CD4-positive, alpha-beta T cell (primary cell): Measurements from ENCODE around the gene OR5H6. TPM values are rescaled to one million over a fixed set of nuclear protein-coding genes. Genes with fewer than 3 reads are reported as not detected.
"Not testable (repeated sequence)": the region's sequence is repeated elsewhere in the genome, so short reads cannot be mapped to it uniquely, and the experiment has no call there.

Experiments
- ATAC-seq: fragments of 200-7000 bp; cut with Tn5 transposase; one replicate; pipeline ENCODE4 v1.10.0; 2022; ENCODE audit warnings: mild to moderate bottlenecking; ENCODE audit not compliant: poor library complexity
- CTCF ChIA-PET: fragments of 350-600 bp; sonication (Branson Sonifier 250); formaldehyde crosslinking; loops from one replicate; lab custom pipeline; 2021; ENCODE audit warnings: antibody characterized with exemption, inconsistent platforms; lab: Charles Lee
- POLR2A ChIA-PET: fragments of 350-600 bp; sonication (Branson Sonifier 250); formaldehyde crosslinking; loops from one replicate; lab custom pipeline; 2021; ENCODE audit warnings: antibody characterized with exemption, inconsistent platforms; lab: Charles Lee
- DNase-seq, 14 experiments: peaks; one replicate each; pipeline ENCODE4 v3.0.0-alpha.2; 2013 to 2020; ENCODE audit warnings: mixed read lengths in 2 of 14
- H3K27ac ChIP-seq, 2 donors: one replicate each; pipeline versions ENCODE4 v1.5.1 to v1.7.0; 2013; ENCODE audit warnings: low read length in 2 of 2, low read depth in 1 of 2, mild to moderate bottlenecking in 1 of 2
- H3K27me3 ChIP-seq, 2 experiments: 1 replicate in 1 of 2; 2 replicates in 1 of 2; pipeline versions ENCODE4 v1.6.1 to v1.7.0; 2013; ENCODE audit warnings: low read length in 2 of 2, control low read depth in 1 of 2, mild to moderate bottlenecking in 1 of 2, moderate library complexity in 1 of 2; ENCODE audit not compliant: insufficient read depth in 2 of 2, control insufficient read depth in 1 of 2
- H3K36me3 ChIP-seq: one replicate; pipeline ENCODE4 v1.6.1; 2013; ENCODE audit warnings: low read length, control low read depth; ENCODE audit not compliant: insufficient read depth
- H3K4me1 ChIP-seq: one replicate; pipeline ENCODE4 v1.6.1; 2013; ENCODE audit warnings: low read length, control low read depth; ENCODE audit not compliant: insufficient read depth
- H3K4me3 ChIP-seq: one replicate; pipeline ENCODE4 v1.5.1; 2013; ENCODE audit warnings: mild to moderate bottlenecking, low read length, moderate library complexity
- H3K9me3 ChIP-seq, 2 experiments: 1 replicate in 1 of 2; 2 replicates in 1 of 2; pipeline versions ENCODE4 v1.6.1 to v1.7.0; 2013; ENCODE audit warnings: low read length in 2 of 2, mild to moderate bottlenecking in 2 of 2, control low read depth in 1 of 2, moderate library complexity in 1 of 2; ENCODE audit not compliant: control insufficient read depth in 1 of 2, insufficient read depth in 1 of 2
- H3K27ac Mint-ChIP-seq: one replicate; pipeline ENCODE4 v1.8.0; 2020; ENCODE audit warnings: mixed read lengths
- H3K27me3 Mint-ChIP-seq: one replicate; pipeline ENCODE4 v1.8.0; 2021; ENCODE audit warnings: mixed read lengths
- H3K36me3 Mint-ChIP-seq: one replicate; pipeline ENCODE4 v1.8.0; 2021; ENCODE audit warnings: low read depth, mixed read lengths
- H3K4me1 Mint-ChIP-seq: one replicate; pipeline ENCODE4 v1.8.0; 2021; ENCODE audit warnings: low read depth, mixed read lengths
- H3K4me3 Mint-ChIP-seq: one replicate; pipeline ENCODE4 v1.8.0; 2020; ENCODE audit warnings: mild to moderate bottlenecking, mixed read lengths
- H3K9me3 Mint-ChIP-seq: one replicate; pipeline ENCODE4 v1.8.0; 2020; ENCODE audit warnings: mixed read lengths
- intact Hi-C, 2 experiments: fragments of 100-400 bp; cut with DNase I in 1 of 2; cut with micrococcal nuclease in 1 of 2; formaldehyde crosslinking; loops; one replicate each; pipeline versions ENCODE4 v1.15.1 to v1.9.0; 2023 to 2025; cut with DNase I, micrococcal nuclease
- total RNA-seq, 174 experiments: library from RNA in 2 of 174; stranded (reverse) in 2 of 174; gene quantifications; one replicate each; pipeline ENCODE4 v1.2.3 and lab custom pipeline; 2021 to 2026
- TF ChIP-seq, protein P1 (sequence below): fragments of 200-600 bp; IDR thresholded peaks from one replicate; pipeline ENCODE4 v1.8.0; 2022; ENCODE audit warnings: antibody characterized with exemption, mild to moderate bottlenecking

OR5H6 gene
- total RNA-seq, 2 experiments from 2014 or later: not detected

DNA sequence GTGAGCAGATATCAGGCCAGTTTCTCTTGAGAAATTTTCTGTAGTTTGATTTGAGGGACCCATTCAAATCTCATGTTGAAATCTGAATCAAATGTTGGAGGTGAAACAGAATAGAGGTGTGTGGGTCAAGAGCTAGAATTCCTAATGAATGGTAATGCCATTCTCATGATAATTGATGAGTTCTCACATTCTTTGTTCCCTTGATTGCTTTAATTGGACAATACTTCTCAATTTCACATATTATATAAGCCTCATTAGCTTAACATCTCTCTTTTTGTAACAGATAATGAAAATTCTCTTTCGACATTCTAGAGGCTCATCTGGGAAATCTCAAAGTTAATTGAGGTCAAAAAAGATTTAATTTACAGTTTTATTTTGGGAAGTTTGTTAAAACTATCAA lies 21.9 kb upstream of the OR5H6 start:
- H3K9me3 ChIP-seq: no peaks in the 10 kb centered on the region
- no peak overlapping the region for H3K4me3 ChIP-seq
- no peaks in the 10 kb centered on the region for H3K36me3 ChIP-seq
- Mint-ChIP-seq H3K36me3 (no peaks in the 10 kb centered on the region), H3K9me3 (no peaks in the 10 kb centered on the region), H3K4me3 (no peak overlapping the region), H3K27ac (no peak overlapping the region), H3K4me1 (no peaks in the 10 kb centered on the region), H3K27me3 (peaks cover 6% of the 10 kb centered on the region)
- TF ChIP-seq, protein P1, sequence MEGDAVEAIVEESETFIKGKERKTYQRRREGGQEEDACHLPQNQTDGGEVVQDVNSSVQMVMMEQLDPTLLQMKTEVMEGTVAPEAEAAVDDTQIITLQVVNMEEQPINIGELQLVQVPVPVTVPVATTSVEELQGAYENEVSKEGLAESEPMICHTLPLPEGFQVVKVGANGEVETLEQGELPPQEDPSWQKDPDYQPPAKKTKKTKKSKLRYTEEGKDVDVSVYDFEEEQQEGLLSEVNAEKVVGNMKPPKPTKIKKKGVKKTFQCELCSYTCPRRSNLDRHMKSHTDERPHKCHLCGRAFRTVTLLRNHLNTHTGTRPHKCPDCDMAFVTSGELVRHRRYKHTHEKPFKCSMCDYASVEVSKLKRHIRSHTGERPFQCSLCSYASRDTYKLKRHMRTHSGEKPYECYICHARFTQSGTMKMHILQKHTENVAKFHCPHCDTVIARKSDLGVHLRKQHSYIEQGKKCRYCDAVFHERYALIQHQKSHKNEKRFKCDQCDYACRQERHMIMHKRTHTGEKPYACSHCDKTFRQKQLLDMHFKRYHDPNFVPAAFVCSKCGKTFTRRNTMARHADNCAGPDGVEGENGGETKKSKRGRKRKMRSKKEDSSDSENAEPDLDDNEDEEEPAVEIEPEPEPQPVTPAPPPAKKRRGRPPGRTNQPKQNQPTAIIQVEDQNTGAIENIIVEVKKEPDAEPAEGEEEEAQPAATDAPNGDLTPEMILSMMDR: no peak
- no peak overlapping the region for H3K27ac ChIP-seq
- ATAC-seq (no peak), DNase-seq (no peak)
- intact Hi-C loops: no loop called here
- POLR2A ChIA-PET: no interaction called here
- H3K27me3 ChIP-seq: no peaks in the 10 kb centered on the region
- no peaks in the 10 kb centered on the region for H3K4me1 ChIP-seq
- CTCF ChIA-PET: no interaction called here

DNA sequence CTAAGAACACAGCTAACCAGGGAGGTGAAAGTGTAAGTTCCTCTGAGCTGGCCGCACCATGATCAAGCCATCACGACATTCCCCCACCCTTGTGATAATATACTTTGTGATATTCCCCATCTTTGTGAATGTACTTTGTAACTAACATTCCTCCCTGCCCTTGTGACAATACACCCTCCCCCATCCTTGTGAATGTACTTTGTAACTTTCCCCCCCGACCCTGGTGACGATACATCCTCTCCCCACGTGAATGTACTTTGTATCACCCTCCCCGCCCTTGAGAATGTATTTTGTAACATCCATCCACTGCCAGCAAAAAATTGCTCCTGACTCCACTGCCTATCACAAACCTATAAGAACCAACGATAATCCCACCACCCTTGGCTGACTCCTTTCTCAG lies 20.2 kb upstream of the OR5H6 start:
- H3K9me3 Mint-ChIP-seq: no peaks in the 10 kb centered on the region
- intact Hi-C loops: no loop called here

DNA sequence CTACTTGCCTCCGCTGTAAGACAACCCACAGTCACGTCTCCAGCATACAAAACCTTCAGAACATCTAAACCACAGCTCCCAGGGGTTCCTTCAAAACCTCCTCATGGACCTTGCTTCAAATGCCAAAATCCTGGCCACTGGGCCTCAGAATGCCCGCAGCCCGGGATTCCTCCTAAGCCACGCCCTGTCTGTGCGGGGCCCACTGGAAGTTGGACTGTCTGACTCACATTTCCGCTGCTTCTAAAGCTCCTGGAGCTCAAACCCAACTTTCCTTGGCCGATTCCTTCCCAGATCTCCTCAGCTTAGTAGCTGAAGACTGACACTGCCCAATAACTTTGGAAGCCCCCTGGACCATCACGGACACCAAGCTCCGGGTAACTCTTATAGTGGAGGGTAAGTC lies 17.9 kb upstream of the OR5H6 start:
- POLR2A ChIA-PET: no interaction called here
- intact Hi-C loops: no loop called here
- no peaks in the 10 kb centered on the region for H3K4me1 ChIP-seq
- Mint-ChIP-seq H3K36me3 (no peaks in the 10 kb centered on the region), H3K4me3 (no peak overlapping the region), H3K27ac (no peak overlapping the region), H3K27me3 (peaks cover 6% of the 10 kb centered on the region), H3K9me3 (no peaks in the 10 kb centered on the region), H3K4me1 (no peaks in the 10 kb centered on the region)
- H3K36me3 ChIP-seq: no peaks in the 10 kb centered on the region
- no peak overlapping the region for H3K27ac ChIP-seq
- CTCF ChIA-PET: no interaction called here
- peaks cover 0 to 2% of the 10 kb centered on the region in 2 experiments for H3K27me3 ChIP-seq
- TF ChIP-seq, protein P1: no peak
- no peak for DNase-seq
- H3K4me3 ChIP-seq: no peak overlapping the region
- ATAC-seq: no peak
- peaks cover 0 to 4% of the 10 kb centered on the region in 2 experiments for H3K9me3 ChIP-seq

More for the DNA sequence above, 20.2 kb upstream of the OR5H6 start:
- Mint-ChIP-seq H3K4me3 (no peak overlapping the region), H3K27me3 (peaks cover 6% of the 10 kb centered on the region), H3K36me3 (no peaks in the 10 kb centered on the region), H3K4me1 (no peaks in the 10 kb centered on the region), H3K27ac (no peak overlapping the region)
- no peak for DNase-seq
- H3K4me1 ChIP-seq: no peaks in the 10 kb centered on the region
- TF ChIP-seq, protein P1: no peak
- H3K9me3 ChIP-seq: no peaks in the 10 kb centered on the region
- H3K4me3 ChIP-seq: no peak overlapping the region
- H3K36me3 ChIP-seq: no peaks in the 10 kb centered on the region
- CTCF ChIA-PET: no interaction called here
- H3K27ac ChIP-seq: no peak overlapping the region
- no peak for ATAC-seq
- peaks cover 0 to 2% of the 10 kb centered on the region in 2 experiments for H3K27me3 ChIP-seq
- POLR2A ChIA-PET: no interaction called here

DNA sequence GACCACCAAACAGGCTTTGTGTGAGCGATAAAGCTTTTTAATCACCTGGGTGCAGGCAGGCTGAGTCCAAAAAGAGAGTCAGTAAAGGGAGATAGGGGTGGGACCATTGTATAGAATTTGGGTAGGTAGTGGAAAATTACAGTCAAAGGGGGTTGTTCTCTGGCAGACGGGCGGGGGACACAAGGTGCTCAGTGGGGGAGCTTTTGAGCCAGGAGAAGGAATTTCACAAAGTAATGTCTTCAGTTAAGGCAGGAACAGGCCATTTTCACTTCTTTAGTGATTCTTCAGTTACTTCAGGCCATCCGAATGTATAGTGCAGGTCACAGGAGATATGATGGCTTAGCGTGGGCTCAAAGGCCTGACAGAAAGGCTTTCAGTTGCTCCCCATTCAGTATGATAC lies 8.0 kb upstream of the OR5H6 start:
- H3K9me3 ChIP-seq, ATAC-seq, H3K27me3 ChIP-seq, H3K4me1 Mint-ChIP-seq, H3K9me3 Mint-ChIP-seq, intact Hi-C loops, H3K27ac Mint-ChIP-seq, H3K27me3 Mint-ChIP-seq, H3K4me3 Mint-ChIP-seq, CTCF ChIA-PET, POLR2A ChIA-PET, H3K36me3 Mint-ChIP-seq, H3K4me1 ChIP-seq, DNase-seq, H3K36me3 ChIP-seq, H3K27ac ChIP-seq, H3K4me3 ChIP-seq: not testable (repeated sequence)
